ENCODE results near the gene LCE1A. TPM values are rescaled to one million over a fixed set of nuclear protein-coding genes. Genes with fewer than 3 reads are reported as not detected.

Gene LCE1A
- not detected in 2 replicates for total RNA-seq

GRCh38 chr1:152827173-152827572 lies at the start of gene LCE1A:
Gene LCE1A (plus strand): TSS chr1:152827473. CDS start chr1:152827473, 0 bp downstream.
- no peak for DNase-seq

- DNase-seq = peak; percentile 5
Measured at GRCh38 chr1:152777510-152778137, 49.6 kb upstream of the LCE1A start.

DNA sequence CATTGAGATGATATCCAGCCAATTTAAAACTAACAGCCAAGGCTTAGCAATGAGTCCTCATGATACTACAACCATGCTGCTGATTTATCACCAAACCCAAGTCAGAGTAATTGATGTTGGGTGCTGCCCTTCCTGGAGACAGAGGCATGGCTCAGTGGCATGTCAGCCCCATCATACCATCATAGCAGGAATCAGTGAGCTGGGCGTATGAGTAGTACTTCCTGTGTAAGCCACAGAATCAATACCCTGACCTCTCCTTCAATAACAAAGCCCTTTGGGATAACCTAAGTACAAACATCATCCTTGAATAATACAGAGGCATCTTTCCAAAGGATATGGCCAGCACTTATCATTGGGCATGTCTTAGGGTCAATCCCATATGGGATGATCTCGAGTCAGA lies 44.2 kb upstream of the LCE1A start:
- no peak for DNase-seq

DNA sequence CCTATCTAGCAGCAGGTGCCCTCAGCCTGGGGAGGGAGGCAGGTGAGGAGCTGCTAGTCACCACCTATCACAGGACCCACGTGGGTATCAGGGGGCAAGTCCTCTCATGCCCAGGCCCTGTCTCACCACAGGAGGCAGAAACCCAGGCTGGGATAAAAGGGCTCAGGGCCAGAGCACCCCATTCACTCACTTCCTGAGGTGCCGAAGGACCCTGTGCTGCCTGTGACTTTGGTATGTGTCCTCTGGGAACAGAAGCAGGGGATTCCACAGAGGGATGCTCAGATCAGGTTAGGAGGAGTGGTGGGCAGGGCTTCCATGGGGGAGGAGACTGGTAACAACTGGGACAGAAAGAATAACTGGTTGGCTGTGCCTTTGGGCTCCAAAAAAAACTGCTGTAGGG lies 41.2 kb upstream of the LCE1A start, which contains the start of gene LCE1E:
Gene LCE1E (plus strand): TSS at position 181 of the 400 bp plus-strand sequence. CDS start 1,043 bp downstream, outside the sequence.
- DNase-seq = no peak

DNA sequence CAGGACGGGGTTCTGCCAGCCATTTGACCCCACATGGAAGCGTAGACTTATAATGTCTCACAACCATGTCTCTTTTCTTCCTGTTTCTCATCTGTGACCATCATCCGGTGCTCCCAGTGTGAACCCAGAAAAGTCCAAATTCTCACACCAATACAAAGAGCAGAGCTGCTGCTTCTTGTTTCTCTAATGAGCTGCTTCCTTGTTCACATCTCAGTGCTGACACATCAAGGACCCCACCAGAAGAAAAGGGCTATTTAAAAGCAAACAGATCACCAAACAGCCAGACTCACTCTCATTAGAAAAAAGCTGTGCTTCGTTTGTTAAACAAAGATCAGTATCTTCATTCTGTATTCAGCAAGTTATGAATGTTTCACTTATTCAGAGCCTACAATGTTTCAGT lies 31.6 kb upstream of the LCE1A start:
- no peak for DNase-seq

- DNase-seq = no peak
Measured at GRCh38 chr1:152796421-152796820, 30.9 kb upstream of the LCE1A start, which contains the start of gene LCE1D. Gene LCE1D (plus strand): TSS chr1:152796721. CDS start chr1:152797795, 1,074 bp downstream.

GRCh38 chr1:152801333-152801732 lies 25.9 kb upstream of the LCE1A start:
- no peak for DNase-seq

DNA sequence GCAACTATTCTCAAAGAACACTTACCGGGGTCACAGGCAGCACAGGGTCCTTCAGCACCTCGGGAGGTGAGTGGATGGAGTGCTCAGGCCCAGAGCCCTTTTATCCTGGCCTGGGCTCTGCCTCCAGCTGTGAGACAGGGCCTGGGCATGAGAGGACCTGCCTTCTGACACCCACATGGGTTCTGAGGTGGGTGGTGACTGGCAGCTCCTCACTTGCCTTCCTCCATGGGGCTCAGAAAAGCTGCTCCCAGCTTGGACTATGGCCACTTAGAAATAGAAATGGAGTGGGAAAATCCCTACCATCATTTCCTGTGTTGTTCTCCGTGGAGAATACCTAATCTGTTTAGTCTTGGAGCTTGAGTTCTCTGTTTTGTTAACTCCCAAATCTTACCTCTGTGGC lies 20.7 kb upstream of the LCE1A start, which contains the start of gene LCE1C:
Gene LCE1C (minus strand): TSS at position 76 of the 400 bp plus-strand sequence. CDS start 1,173 bp downstream, outside the sequence.
- DNase-seq = no peak

DNA sequence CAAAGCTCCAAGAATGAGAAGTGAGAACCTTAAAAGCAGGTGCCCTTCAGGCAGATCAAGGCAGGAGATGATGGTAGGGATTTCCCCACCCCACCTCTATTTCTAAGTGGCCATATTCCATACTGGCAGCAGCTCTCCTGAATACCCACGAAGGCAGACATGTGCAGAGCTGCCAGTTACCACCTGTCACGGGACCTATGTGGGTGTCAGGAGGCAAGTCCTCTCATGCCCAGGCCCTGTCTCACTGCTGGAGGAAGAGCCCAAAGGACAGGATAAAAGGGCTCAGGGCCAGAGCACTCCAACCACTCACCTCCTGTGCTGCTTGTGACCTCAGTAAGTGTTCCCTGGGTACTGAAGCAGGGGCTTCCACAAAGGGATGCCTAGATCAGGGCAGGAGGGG lies 16.2 kb upstream of the LCE1A start:
- DNase-seq = no peak

DNA sequence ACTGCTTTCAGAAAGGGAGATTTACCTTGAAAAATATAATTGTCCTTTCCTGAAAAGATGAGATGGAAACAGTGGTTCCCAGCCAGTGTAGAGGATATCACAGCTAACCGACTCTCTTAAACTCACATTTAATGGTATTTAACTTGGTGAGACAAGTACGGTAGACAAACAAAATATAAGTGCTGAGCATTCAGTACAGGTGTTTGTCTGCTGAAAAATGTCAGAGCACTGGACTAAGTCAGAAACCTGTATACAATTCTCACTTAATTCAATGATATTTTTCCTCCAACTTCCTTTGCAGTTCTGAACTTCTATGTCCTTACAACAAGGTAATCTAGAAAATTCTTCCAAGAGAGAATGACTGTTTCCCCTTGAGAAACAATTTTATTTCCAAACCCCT lies 15.6 kb upstream of the LCE1A start, which contains the start of gene LCE1B:
Gene LCE1B (plus strand): TSS at position 301 of the 400 bp plus-strand sequence. CDS start 476 bp downstream, outside the sequence.
- no peak for DNase-seq

- DNase-seq = no peak
Measured at GRCh38 chr1:152817309-152817708, 10.0 kb upstream of the LCE1A start.

DNA sequence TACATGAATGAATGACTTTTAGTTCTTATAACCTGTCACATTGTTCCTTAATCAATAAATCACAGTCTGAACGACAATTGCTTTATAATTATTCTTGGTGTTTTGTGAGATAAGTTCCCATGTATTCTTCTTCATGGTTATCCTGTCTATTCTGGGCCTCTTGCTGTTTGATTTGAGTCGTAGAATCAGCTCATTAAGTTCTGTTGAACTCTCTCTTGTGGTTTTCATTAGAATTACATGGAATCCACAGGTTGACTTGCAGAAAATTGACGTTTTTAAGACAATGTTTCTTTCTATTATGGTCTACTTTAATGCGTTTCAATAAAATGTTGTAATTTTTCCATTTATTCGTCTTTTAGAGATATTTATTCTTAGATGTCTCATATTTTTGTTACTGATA lies 4.0 kb upstream of the LCE1A start:
- no peak for DNase-seq

GRCh38 chr1:152824964-152825363 lies 2.3 kb upstream of the LCE1A start:
- no peak for DNase-seq

- no peak for DNase-seq
Measured at GRCh38 chr1:152836870-152837269, 9.6 kb downstream of the LCE1A start.

GRCh38 chr1:152842556-152842955 lies 15.3 kb downstream of the LCE1A start, which contains the start of gene LCE6A:
Gene LCE6A (plus strand): TSS chr1:152842856. CDS start chr1:152843521, 665 bp downstream.
- DNase-seq = no peak

GRCh38 chr1:152855661-152856060 lies 28.4 kb downstream of the LCE1A start:
- DNase-seq = no peak

DNA sequence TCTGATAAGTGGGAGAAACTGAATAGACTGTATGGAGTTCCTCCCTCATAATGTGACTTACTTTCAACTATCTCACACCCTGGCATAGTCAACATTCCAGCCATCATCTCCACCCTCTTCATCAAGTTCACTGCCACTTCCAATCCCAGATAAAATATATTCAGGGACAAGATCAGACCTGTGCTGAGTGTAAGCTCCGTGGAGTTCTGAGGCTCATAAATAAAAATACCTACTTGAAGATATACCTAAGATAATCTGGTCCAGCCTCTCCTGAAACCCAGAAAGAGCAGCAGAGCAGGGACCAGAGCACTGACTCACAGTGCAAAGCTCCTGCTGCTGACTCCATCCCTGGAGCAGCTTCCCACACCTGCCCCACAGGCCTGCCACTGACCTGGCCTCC lies 30.8 kb downstream of the LCE1A start:
- no peak for DNase-seq

DNA sequence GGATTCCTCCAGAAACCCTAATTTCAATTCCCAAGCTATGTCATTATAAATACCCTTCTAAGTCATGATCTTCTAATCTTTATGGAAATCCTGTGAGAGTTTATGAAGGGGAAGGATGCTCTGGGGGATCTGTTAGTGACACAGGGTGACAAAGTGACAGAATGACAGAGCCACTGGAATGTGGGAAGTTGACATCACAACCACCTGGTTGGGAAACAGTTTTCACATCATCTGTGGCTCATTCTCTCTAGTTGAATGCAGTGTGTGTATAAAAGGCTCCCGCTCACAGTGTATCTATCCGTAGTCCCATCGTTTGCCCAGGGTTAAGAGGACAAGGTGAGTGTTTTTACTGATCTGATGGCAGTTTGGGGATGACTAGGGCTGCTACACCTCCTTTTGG lies 32.4 kb downstream of the LCE1A start, which contains the start of gene LCE7A:
Gene LCE7A (plus strand): TSS at position 301 of the 400 bp plus-strand sequence. CDS start 702 bp downstream, outside the sequence.
- no peak for DNase-seq

DNA sequence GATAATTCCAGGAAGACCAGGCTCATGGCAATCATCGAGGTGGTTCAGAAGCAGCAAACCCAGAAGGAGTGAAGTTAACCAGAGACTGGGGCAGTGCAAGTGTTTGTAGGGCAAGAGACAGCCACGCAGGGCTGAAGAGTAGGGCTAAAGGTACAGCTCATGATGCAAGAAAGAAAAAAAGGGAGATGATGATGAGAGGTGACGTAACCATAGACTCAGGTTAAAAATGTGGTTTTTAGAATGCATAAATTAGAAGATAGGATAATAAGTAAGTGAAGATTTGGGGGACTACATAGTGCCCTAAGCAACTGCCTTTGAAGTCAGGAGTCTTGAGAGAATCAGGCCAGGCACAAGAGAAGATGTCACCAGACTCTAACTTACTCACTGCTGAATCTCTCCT lies 32.9 kb downstream of the LCE1A start:
- no peak for DNase-seq

- DNase-seq = no peak
Measured at GRCh38 chr1:152861374-152861773, 34.1 kb downstream of the LCE1A start.

GRCh38 chr1:152864443-152864842 lies 37.2 kb downstream of the LCE1A start:
- no peak for DNase-seq

- DNase-seq = no peak
Measured at GRCh38 chr1:152866321-152866720, 39.0 kb downstream of the LCE1A start.

GRCh38 chr1:152869808-152870419 lies 42.6 kb downstream of the LCE1A start:
- peak; percentile 83 for DNase-seq
